ENCODE measurements around the gene HDAC4.

The HDAC4 gene

GRCh38 chr2:239160226-239161143, 240.3 kb downstream of the HDAC4 start:
- no peak for DNase-seq

DNA sequence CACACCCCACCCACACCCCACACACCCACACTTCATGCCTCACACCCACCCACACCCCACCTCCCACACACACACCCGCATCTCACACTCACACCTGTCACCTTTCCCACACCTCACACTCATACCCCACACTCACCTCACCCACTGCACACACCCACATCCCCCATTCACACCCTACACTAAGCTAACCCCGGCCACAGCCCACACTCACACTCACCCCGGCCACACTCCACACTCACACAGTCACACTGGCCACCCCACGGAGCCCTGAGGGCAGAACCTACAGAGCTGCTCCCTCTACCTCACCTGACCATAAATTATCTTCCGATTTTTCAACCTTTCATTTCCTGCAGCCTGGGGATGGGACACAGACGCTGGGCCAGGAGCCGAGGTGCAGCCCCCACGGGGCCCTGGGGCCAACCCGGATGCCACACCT, 241.3 kb downstream of the HDAC4 start:
- DNase-seq: no peak

GRCh38 chr2:239158641-239159475, 242.0 kb downstream of the HDAC4 start:
- DNase-seq: no peak

DNA sequence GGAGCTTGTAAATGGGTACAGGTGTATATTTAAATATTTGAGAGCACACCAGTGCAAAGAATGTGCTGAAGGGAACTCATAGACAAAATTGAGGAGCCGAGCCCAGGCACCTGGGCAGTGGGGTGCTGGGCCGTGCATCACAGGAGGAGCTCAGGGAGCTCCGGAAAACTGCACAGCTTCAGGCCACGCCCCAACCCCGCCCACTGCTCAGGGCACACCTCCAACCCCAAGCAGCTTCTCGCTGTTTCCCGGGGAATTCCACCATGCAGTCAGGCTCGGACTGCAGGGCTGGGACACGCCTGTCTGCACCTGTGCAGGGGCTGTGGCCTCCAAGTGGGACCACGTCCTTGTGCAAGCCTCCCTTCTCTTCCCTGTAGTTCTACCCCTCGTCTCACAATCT, 243.0 kb downstream of the HDAC4 start:
- no peak for DNase-seq

DNA sequence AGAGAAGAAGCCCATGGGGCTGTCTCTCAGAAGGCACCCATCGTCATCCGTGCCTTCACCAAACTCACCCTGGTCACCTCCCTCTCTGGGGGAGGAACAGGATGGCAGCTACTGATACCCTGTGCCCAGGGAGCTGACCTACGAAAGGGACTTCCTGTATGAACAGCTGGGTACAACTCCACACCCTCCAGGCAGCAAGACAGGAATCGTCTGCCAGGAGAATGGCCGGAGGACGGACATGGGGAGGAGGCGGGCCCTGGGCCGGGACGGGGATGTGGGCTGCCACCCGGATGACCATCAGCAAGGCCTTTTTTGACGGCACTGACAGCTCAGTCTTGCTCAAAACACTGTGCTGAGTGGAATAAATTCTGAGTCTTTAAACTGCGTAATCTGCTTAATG, 243.6 kb downstream of the HDAC4 start:
- DNase-seq: no peak

GRCh38 chr2:239156516-239157265, 244.1 kb downstream of the HDAC4 start:
- DNase-seq: no peak

GRCh38 chr2:239155806-239156480, 244.9 kb downstream of the HDAC4 start:
- no peak for DNase-seq

DNA sequence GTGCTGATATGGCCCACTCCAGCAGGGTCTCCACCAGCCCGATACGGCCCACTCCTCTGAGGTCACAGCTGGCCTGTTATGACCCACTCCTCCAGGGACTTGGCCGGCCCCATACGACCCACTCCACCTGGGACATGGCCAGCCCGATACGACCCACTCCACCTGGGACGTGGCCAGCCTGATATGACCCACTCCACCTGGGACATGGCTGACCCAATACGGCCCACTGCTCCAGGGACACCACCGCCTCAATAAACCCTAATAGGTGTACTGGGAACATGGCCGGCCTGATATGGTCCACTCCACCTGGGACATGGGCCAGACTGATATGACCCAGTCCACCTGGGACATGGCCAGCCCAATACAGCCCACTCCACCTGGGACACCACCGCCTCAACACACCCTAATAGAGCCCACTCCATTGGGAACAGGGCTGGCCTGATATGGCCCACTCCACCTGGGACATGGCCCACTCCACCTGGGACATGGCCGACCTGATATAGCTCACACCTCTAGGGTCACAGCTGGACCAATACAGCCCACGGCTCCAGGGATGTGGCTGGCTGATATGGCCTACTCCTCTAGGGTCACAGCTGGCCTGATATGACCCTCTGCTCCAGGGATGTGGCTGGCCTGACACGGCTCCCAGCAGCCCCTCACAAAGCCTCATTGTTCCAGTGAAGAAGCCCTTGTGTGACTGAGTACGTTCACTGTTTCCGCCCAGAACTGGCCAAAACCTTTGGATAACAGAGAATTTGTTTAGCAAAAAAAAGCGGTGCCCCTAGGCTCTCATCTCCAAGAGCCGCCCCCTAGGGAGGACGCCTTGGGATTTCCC, 245.6 kb downstream of the HDAC4 start:
- no peak for DNase-seq

- DNase-seq: no peak
Observed at GRCh38 chr2:239153806-239154591, 246.8 kb downstream of the HDAC4 start.

DNA sequence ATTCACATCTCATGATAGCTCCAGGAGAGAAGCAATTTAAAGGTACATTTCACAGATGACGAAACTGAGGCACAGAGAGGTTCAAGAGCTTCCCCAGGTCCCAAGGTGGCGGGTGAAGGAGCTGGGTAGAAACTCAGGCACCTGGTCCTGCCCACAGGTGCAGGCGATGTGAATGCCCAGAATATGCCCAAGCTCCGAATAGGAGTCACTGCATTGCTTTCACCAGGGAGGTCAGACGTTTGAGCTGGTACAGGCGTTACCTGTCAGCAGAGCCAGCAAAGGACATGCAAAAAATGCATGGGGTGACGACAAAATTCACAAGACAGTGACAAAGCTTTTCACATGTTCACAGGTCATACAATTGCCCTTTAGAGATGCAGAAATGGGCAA, 247.9 kb downstream of the HDAC4 start:
- no peak for DNase-seq

DNA sequence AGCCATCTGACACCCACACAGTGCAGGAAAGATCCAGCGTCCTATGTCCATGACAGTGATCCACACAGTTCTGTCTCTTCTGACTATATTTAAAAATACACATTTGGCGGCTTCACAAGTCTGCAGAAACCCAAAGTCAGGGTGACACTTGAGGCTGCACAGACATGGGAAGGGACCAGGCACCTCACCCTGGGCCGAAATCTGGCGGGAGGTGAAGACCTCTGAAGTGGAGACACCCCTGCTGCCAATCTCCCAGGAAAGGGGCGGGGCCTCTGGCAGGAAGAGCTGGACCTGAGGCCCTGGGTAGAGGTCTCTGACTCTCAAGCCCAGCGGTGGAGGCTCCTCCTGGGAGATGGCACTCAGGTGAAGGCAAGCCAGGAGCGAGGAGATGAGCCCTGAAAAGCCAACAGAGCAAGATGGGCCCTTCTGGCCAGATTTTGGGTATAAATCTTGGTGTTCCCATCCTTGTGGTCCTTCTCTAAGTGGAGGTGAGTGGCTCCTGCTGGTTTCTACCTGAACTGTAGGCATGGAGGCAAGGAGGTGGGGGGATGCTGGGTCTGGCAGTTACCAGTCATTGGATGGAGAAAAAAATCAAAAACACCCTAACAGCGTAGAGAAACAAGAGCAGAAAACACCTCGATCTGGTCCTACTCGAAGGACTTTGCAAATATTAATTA, 248.4 kb downstream of the HDAC4 start:
- no peak for DNase-seq

DNA sequence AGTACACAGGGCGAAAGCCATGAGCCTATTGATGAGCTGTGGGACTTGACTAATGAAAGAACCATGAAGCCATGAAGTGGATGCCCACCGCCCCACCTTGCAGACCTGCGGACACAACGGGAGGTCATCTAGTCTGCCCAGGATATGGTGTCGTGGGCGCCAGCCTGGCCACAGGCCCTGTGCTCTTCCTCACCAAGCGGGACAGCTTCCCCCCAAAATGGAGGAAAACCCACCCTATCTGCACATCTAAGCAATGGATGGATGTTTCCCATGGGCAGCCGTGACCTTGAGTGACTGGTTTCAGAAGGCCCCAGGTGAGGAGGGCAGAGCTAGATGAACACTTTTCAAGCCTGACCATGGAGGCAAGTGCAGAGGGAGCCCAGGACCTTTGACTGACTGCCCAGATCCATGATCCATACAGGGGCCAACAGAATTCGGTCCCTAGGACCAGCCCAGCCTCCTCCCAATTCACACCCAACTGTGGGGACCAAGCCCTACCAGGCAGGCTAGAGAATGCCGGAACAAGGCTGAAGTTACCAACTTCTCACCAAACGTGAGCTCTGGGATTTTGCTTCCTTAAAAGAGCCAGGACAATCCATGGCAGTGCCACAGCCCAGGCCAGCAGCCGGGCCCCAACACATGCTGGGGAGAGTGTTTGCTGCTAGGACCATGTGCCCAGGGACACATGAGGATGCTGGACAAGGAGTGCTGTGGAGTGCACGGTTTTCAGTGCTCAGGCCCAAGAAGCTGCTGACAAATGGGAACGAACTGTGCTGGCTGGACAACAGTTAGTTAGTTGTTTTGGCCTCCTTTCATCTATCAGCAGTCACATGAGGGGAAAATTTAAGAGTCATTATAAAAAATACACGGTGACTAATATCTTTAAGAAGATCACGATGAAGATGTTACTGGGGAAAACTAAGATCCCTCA, 249.4 kb downstream of the HDAC4 start:
- no peak for DNase-seq

DNA sequence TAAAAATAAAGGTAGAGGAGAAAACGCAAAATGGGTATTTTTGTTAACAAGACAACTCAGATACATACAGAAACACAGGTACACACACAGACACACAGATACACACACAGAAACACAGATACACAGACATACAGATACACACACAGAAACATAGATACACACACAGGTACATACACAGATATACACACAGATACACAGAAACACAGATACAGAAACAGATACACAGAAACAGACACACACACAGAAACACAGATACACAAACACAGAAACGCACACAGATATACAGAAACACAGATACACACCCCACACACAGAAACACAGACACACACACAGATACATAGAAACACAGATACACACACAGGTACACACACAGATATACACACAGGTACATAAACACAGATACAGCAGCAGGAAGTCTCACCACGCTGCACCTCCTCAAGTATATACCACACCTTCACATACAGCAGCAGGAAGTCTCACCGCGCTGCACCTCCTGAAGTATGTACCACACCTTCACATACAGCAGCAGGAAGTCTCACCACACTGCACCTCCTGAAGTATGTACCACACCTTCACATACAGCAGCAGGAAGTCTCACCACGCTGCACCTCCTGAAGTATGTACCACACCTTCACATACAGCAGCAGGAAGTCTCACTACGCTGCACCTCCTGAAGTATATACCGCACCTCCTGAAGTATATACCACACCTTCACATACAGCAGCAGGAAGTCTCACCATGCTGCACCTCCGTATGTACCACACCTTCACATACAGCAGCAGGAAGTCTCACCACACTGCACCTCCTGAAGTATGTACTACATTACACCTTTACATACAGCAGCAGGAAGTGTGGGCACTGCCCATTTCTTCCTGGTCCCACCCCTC, 250.5 kb downstream of the HDAC4 start:
- DNase-seq: no peak

DNA sequence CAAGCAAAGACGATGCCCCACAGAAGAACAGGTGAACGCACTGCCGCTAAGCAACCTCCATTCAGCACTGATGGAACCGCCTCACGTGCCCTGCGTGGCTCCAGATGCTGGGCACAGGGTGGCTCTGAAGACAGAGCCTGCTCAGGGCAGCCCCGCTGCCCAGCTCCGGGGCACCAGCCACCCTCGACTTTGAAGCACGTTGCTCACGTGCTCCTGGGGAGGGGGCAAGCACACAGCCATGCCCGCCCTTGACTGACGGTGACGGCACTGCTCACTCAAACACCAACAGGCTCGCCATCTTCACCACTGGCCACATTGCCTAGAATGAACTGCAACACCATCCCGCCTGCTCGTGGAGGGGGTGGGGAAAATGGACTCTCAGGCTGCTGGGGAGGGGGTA, 251.3 kb downstream of the HDAC4 start:
- DNase-seq: no peak

DNA sequence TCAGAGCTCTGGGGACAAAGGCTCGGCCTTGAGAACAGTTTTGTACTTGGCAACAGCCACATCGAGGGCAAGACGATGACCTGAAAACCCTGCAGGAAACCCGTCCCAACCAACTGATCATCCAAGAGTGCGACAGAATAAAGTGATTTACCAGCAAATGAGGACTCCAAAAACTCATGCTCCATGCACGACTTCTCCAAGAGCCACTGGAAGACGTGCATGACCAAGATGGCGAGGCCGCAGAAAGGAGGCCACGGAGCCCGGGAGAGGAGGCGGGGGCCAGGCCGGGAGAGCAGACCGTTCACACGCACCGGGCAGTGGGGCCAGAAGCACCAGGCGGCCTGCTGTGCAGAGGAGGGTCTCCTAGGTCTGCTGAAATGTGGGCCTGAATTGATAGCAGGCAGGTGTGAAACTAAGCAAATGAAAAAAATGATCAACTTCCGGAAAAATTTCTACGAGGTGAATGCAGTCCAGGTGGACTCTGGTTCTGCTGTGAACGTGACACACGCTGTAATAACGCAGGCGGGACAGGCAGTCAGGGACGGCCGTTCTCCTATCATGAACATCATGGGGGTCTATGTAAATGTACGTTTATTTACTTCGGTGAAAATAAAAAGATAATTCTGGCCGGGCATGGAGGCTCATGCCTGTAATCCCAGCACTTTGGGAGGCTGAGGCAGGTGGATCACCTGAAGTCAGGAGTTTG, 252.2 kb downstream of the HDAC4 start:
- DNase-seq: no peak

GRCh38 chr2:239147376-239147775, 253.4 kb downstream of the HDAC4 start:
- no peak for DNase-seq

- DNase-seq: no peak
Observed at GRCh38 chr2:239146741-239147181, 254.1 kb downstream of the HDAC4 start.
